Tongue (tissue), 2 donors: ENCODE results near the gene PRKN. TPM values are rescaled to one million over a fixed set of nuclear protein-coding genes. Genes with fewer than 3 reads are reported as not detected.
A peak's percentile ranks its signal among the peaks of the same experiment; 100 is the strongest.
"Not testable (repeated sequence)": the region's sequence is repeated elsewhere in the genome, so short reads cannot be mapped to it uniquely, and the experiment has no call there.

Source experiments
- DNase-seq: peaks from one replicate; pipeline ENCODE4 v3.0.0-alpha.2; 2015
- total RNA-seq: library from RNA; depleted of rRNA; stranded (reverse); fragments of >200 nt; gene quantifications from one replicate; pipeline ENCODE4 v1.2.3, GENCODE V29; 2014

The PRKN gene
- total RNA-seq, 1 donor from 2014 or later, result 7.0 TPM

- DNase-seq, result no peak
These were observed 890.2 kb downstream of the PRKN start for GRCh38 chr6:161837449-161837735.

GRCh38 chr6:161836643-161837448 lies 890.7 kb downstream of the PRKN start:
- peak; percentile 57 for DNase-seq

- DNase-seq, result peak; percentile 66
These were observed 891.9 kb downstream of the PRKN start for GRCh38 chr6:161835500-161836215.

- DNase-seq, result no peak
These were observed 893.1 kb downstream of the PRKN start for GRCh38 chr6:161834426-161834825.

- DNase-seq, result no peak
These were observed 894.3 kb downstream of the PRKN start for GRCh38 chr6:161833099-161833860.

- no peak for DNase-seq
These were observed 894.9 kb downstream of the PRKN start for GRCh38 chr6:161832622-161833021.

GRCh38 chr6:161830866-161831616 lies 896.5 kb downstream of the PRKN start:
- peak; percentile 77 for DNase-seq

GRCh38 chr6:161829291-161829729 lies 898.3 kb downstream of the PRKN start:
- DNase-seq, result no peak

- DNase-seq, result no peak
These were observed 899.2 kb downstream of the PRKN start for GRCh38 chr6:161828355-161828754.

GRCh38 chr6:161826512-161826911 lies 901.1 kb downstream of the PRKN start:
- no peak for DNase-seq

GRCh38 chr6:161822204-161822603 lies 905.4 kb downstream of the PRKN start:
- not testable (repeated sequence) for DNase-seq

- no peak for DNase-seq
These were observed 909.7 kb downstream of the PRKN start for GRCh38 chr6:161817881-161818280.

- DNase-seq, result no peak
These were observed 911.6 kb downstream of the PRKN start for GRCh38 chr6:161815965-161816364.

GRCh38 chr6:161813156-161813555 lies 914.4 kb downstream of the PRKN start:
- DNase-seq, result no peak

- no peak for DNase-seq
These were observed 917.6 kb downstream of the PRKN start for GRCh38 chr6:161809971-161810370.

GRCh38 chr6:161804838-161805237 lies 922.7 kb downstream of the PRKN start:
- DNase-seq, result no peak

- no peak for DNase-seq
These were observed 924.4 kb downstream of the PRKN start for GRCh38 chr6:161803131-161803530.

- no peak for DNase-seq
These were observed 925.3 kb downstream of the PRKN start for GRCh38 chr6:161802231-161802630.

- DNase-seq, result no peak
These were observed 928.6 kb downstream of the PRKN start for GRCh38 chr6:161798844-161799394.

GRCh38 chr6:161796681-161797080 lies 930.9 kb downstream of the PRKN start:
- no peak for DNase-seq

GRCh38 chr6:161792851-161793493 lies 934.6 kb downstream of the PRKN start:
- no peak for DNase-seq
